Ascending aorta (tissue), 2 donors: ENCODE measurements around the gene SOX5. TPM values are rescaled to one million over a fixed set of nuclear protein-coding genes. Genes with fewer than 3 reads are reported as not detected.

Experiments used
- DNase-seq, 2 donors: peaks; one replicate each; pipeline ENCODE4 v3.0.0-alpha.2; 2019; ENCODE audit warnings: low spot score in 2 of 2
- H3K27ac ChIP-seq, 2 donors: fragments of 200-600 bp; sonication (generic); one replicate each; pipeline ENCODE4 v1.5.1; 2016 to 2017; ENCODE audit warnings: mild to moderate bottlenecking in 1 of 2
- H3K27me3 ChIP-seq: fragments of 200-600 bp; sonication (generic); one replicate; pipeline ENCODE4 v1.5.1; 2017
- H3K36me3 ChIP-seq, 2 donors: fragments of 200-600 bp; sonication (generic); one replicate each; pipeline ENCODE4 v1.5.1; 2016
- H3K4me1 ChIP-seq, 2 donors: fragments of 200-600 bp; sonication (generic); one replicate each; pipeline ENCODE4 v1.5.1; 2016 to 2017; ENCODE audit warnings: mild to moderate bottlenecking in 1 of 2
- H3K4me3 ChIP-seq, 2 donors: fragments of 200-600 bp; sonication (generic); one replicate each; pipeline ENCODE4 v1.5.1; 2016 to 2017; ENCODE audit warnings: mild to moderate bottlenecking in 1 of 2
- H3K9me3 ChIP-seq, 2 donors: fragments of 200-600 bp; sonication (generic); one replicate each; pipeline ENCODE4 v1.5.1; 2016
- intact Hi-C: fragments of 100-400 bp; cut with DNase I; formaldehyde crosslinking; loops from one replicate; pipeline ENCODE4 v1.15.1; 2023
- total RNA-seq: library from RNA; depleted of rRNA; stranded (reverse); fragments of >200 nt; gene quantifications from one replicate; pipeline ENCODE4 v1.1.0, GENCODE V29; 2016
- TF ChIP-seq, protein P1 (sequence below), 3 experiments: fragments of 200-600 bp in 2 of 3; fragments of 450-650 bp in 1 of 3; sonication (generic) in 2 of 3; IDR thresholded peaks; one replicate each; pipeline ENCODE4 v1.5.1; 2016 to 2019; ENCODE audit warnings: antibody characterized with exemption in 3 of 3, mild to moderate bottlenecking in 1 of 3, moderate library complexity in 1 of 3

SOX5 gene
- total RNA-seq, 1 donor from 2014 or later = 18.2 TPM

DNA sequence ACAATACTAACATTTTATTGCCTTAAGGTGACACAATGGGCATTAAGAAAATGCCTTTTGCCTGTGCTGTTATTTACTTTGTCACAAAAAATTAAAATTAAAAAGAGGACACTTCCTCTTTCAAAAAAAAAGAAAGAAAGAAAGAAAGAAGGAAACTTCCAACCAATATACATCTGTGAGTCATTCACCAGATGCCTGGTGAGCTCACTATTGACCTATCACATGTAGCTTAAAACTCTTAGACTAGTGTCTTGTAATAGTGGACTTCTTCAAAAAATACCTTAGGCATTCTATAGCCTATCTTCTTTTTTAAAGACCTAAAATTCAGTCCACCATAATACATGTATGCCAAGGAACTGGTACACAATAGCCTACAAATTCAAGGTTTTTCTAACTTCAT lies 4.9 kb upstream of the SOX5 start:
- DNase-seq = no peak
- H3K4me1 ChIP-seq = peaks cover 0 to 3% of the 10 kb centered on the region in 2 donors
- H3K9me3 ChIP-seq = no peaks in the 10 kb centered on the region
- no peaks in the 10 kb centered on the region for H3K27me3 ChIP-seq
- no peak overlapping the region for H3K27ac ChIP-seq
- intact Hi-C loops = no loop called here
- TF ChIP-seq, protein P1, sequence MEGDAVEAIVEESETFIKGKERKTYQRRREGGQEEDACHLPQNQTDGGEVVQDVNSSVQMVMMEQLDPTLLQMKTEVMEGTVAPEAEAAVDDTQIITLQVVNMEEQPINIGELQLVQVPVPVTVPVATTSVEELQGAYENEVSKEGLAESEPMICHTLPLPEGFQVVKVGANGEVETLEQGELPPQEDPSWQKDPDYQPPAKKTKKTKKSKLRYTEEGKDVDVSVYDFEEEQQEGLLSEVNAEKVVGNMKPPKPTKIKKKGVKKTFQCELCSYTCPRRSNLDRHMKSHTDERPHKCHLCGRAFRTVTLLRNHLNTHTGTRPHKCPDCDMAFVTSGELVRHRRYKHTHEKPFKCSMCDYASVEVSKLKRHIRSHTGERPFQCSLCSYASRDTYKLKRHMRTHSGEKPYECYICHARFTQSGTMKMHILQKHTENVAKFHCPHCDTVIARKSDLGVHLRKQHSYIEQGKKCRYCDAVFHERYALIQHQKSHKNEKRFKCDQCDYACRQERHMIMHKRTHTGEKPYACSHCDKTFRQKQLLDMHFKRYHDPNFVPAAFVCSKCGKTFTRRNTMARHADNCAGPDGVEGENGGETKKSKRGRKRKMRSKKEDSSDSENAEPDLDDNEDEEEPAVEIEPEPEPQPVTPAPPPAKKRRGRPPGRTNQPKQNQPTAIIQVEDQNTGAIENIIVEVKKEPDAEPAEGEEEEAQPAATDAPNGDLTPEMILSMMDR (IDR thresholded peaks at IDR 0.05) = no peak
- H3K36me3 ChIP-seq = no peaks in the 10 kb centered on the region
- H3K4me3 ChIP-seq = no peak overlapping the region

DNA sequence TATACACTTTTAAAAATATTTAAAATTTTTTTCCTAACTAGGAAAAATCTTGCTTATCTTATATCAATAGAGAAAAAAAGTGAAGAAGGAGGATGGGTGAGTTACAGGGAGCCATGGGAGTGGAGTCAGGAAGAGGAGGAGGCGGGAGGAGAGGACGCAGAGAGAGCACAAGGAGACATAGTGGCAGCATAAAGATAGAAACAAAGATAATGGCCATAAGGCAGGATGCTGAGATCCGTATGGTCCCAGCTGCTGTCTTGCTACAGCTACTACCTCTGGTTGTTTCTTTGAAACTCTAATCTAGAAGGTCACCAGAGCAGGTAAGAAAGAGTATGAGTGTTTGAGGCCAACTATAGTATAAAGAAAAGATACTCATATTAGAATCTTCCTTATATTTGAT lies 2.6 kb upstream of the SOX5 start:
- TF ChIP-seq, protein P1 (IDR thresholded peaks at IDR 0.05) = no peak
- Histone ChIP-seq H3K36me3 (no peaks in the 10 kb centered on the region), H3K9me3 (no peaks in the 10 kb centered on the region), H3K4me1 (peaks cover 0 to 6% of the 10 kb centered on the region in 2 donors), H3K27ac (no peak overlapping the region), H3K4me3 (no peak overlapping the region), H3K27me3 (no peaks in the 10 kb centered on the region)
- no peak for DNase-seq
- intact Hi-C loops = no loop called here

DNA sequence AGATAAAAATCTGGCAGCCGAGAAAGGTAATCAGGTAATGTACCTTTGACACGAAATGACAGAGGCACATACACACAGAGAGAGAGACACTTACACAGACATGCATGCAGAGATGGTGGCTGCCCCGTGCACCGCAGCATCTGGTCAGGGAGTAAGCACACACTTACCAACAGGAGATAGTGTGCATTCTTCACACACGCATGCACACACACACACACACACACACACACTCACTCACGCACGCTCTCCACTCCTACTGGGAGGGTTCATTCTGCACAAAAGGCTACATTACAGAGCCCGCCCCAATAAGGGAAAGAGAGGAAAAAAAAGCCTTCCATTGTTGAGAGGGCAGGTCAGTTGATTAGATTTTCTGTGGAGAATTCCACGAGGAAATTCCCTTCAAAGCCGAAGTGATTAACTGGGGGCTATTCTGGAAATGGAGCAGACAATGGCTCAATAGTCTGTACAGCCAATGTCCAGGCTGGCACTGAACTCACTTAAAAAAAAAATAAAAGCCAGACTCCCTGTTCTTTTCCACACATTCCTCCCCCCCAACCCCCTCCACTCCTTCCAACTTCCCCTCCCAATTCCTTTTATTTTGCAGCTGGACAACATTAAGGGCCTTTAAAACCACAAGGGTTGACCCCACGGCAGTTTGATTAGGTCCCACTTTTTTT lies 1.4 kb upstream of the SOX5 start:
- no peaks in the 10 kb centered on the region for H3K9me3 ChIP-seq
- no peak overlapping the region for H3K27ac ChIP-seq
- no peak for DNase-seq
- no peaks in the 10 kb centered on the region for H3K27me3 ChIP-seq
- intact Hi-C loops = loop anchor here (2.0 kb wide), 1 partner anchor 116 kb away; no protein-coding TSS in a partner anchor
- TF ChIP-seq, protein P1 (IDR thresholded peaks at IDR 0.05) = no peak
- H3K36me3 ChIP-seq = no peaks in the 10 kb centered on the region
- H3K4me1 ChIP-seq = peaks cover 0 to 6% of the 10 kb centered on the region in 2 donors
- peak overlapping the region; percentile 59 to 71 for H3K4me3 ChIP-seq

DNA sequence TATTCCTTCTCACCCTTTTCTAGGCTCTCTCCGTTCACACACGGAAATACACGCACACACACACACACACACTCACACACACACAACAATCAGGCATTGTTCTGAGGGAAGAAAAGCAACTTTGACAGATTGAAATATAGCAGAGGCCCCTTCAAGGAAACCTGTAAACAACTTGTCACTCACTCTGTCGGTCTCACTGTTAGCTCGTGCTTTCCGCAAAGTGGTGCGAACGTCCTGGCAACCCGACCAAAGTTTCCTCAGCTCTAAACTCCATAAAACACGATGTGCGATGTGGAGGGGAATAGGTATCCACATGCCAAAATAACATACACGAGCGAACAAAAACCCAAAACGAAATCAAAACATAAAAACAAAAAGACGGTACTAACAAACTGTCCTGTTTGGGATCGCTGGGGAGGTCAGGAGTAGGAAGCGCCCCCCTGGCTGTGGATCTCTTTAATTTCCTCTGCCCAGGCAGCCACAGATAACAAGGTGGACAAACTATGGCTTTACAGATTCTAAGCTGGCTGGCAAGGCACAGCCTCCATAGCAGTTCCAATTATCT lies 822 bp upstream of the SOX5 start:
- H3K4me3 ChIP-seq = peak overlapping the region; percentile 59 to 71
- no peaks in the 10 kb centered on the region for H3K36me3 ChIP-seq
- H3K4me1 ChIP-seq = peaks cover 0 to 6% of the 10 kb centered on the region in 2 donors
- no peak overlapping the region for H3K27ac ChIP-seq
- TF ChIP-seq, protein P1 (IDR thresholded peaks at IDR 0.05) = no peak
- no peaks in the 10 kb centered on the region for H3K27me3 ChIP-seq
- intact Hi-C loops = loop anchor here (2.0 kb wide), 1 partner anchor 117 kb away; no protein-coding TSS in a partner anchor
- no peaks in the 10 kb centered on the region for H3K9me3 ChIP-seq
- DNase-seq = no peak

DNA sequence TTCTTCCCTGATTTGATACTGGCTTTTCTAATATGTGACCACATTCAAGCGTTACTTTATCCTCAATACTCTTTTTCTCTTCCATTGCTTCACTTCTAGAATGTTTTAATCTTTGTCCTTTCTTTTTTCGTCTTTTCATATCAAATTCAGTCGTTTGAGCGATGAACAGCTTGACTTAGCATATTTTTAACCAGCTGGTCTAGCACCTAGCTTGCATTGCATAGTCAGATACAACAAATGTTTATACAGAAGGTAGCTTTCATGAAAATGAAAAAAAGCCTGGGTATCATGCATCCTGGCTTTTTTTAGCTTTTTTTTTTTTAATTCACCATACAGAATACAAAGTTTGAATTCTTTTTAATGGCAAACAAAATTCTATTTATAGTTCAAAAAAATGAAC lies 1.2 kb downstream of the SOX5 start:
- TF ChIP-seq, protein P1 (IDR thresholded peaks at IDR 0.05) = no peak
- no peaks in the 10 kb centered on the region for H3K36me3 ChIP-seq
- H3K4me1 ChIP-seq = peaks cover 0 to 6% of the 10 kb centered on the region in 2 donors
- H3K27me3 ChIP-seq = no peaks in the 10 kb centered on the region
- H3K27ac ChIP-seq = no peak overlapping the region
- H3K4me3 ChIP-seq = peak overlapping the region; percentile 59 to 71
- intact Hi-C loops = loop anchor here (10.0 kb wide), 1 partner anchor 733 kb away; no protein-coding TSS in a partner anchor
- no peaks in the 10 kb centered on the region for H3K9me3 ChIP-seq
- DNase-seq = no peak
